Liver (tissue), 9 donors: ENCODE measurements around the gene AQP12A. TPM values are rescaled to one million over a fixed set of nuclear protein-coding genes. Genes with fewer than 3 reads are reported as not detected.

ENCODE experiments used
- DNase-seq: peaks from one replicate; pipeline ENCODE4 v3.0.0-alpha.2; 2017; ENCODE audit warnings: low spot score
- H3K27ac ChIP-seq, 2 donors: one replicate each; pipeline ENCODE4 v1.7.0; 2013; ENCODE audit warnings: inconsistent platforms in 2 of 2, low read length in 2 of 2, control low read depth in 1 of 2, low read depth in 1 of 2, mild to moderate bottlenecking in 1 of 2
- H3K27me3 ChIP-seq, 4 donors: one replicate each; pipeline versions ENCODE4 v1.6.1 to v1.7.0; 2013; ENCODE audit warnings: low read length in 3 of 4, inconsistent platforms in 1 of 4, mild to moderate bottlenecking in 1 of 4, moderate library complexity in 1 of 4; ENCODE audit not compliant: control insufficient read depth in 4 of 4, insufficient read depth in 4 of 4
- H3K36me3 ChIP-seq, 4 donors: one replicate each; pipeline versions ENCODE4 v1.6.1 to v1.7.0; 2013; ENCODE audit warnings: low read length in 3 of 4, mild to moderate bottlenecking in 3 of 4, low read depth in 1 of 4, moderate library complexity in 1 of 4; ENCODE audit not compliant: control insufficient read depth in 4 of 4, insufficient read depth in 3 of 4
- H3K4me1 ChIP-seq, 4 donors: one replicate each; pipeline versions ENCODE4 v1.6.1 to v1.7.0; 2013; ENCODE audit warnings: low read length in 3 of 4, mild to moderate bottlenecking in 3 of 4, moderate library complexity in 1 of 4; ENCODE audit not compliant: control insufficient read depth in 4 of 4, insufficient read depth in 4 of 4
- H3K4me3 ChIP-seq, 3 donors: one replicate each; pipeline versions ENCODE4 v1.6.1 to v1.7.0; 2013; ENCODE audit warnings: low read length in 3 of 3, control low read depth in 1 of 3, low read depth in 1 of 3, mild to moderate bottlenecking in 1 of 3
- H3K9ac ChIP-seq, 2 donors: one replicate each; pipeline ENCODE4 v1.7.0; 2013; ENCODE audit warnings: low read length in 2 of 2, mild to moderate bottlenecking in 2 of 2, moderate library complexity in 2 of 2, control low read depth in 1 of 2, low read depth in 1 of 2
- H3K9me3 ChIP-seq, 4 donors: one replicate each; pipeline versions ENCODE4 v1.6.1 to v1.7.0; 2013; ENCODE audit warnings: low read length in 3 of 4; ENCODE audit not compliant: control insufficient read depth in 4 of 4
- ATF3 ChIP-seq: IDR thresholded peaks from 2 replicates; pipeline ENCODE4 v1.6.1; 2016; ENCODE audit warnings: antibody characterized with exemption
- FOXA1 ChIP-seq: IDR thresholded peaks from 2 replicates; pipeline ENCODE4 v1.6.1; 2016; ENCODE audit warnings: antibody characterized with exemption
- GABPA ChIP-seq, 2 donors: IDR thresholded peaks in 1 of 2; conservative IDR thresholded peaks in 1 of 2; 2 replicates each; pipeline ENCODE4 v1.6.1; 2016; ENCODE audit warnings: antibody characterized with exemption in 2 of 2, mild to moderate bottlenecking in 1 of 2, moderate library complexity in 1 of 2
- HNF4A ChIP-seq, 2 donors: conservative IDR thresholded peaks; 2 replicates each; pipeline ENCODE4 v1.6.1; 2016; ENCODE audit warnings: antibody characterized with exemption in 2 of 2, mild to moderate bottlenecking in 2 of 2
- JUND ChIP-seq, 2 donors: IDR thresholded peaks; 2 replicates each; pipeline ENCODE4 v1.6.1; 2016; ENCODE audit warnings: antibody characterized with exemption in 2 of 2
- NR2F2 ChIP-seq: IDR thresholded peaks from 2 replicates; pipeline ENCODE4 v1.6.1; 2016; ENCODE audit warnings: antibody characterized with exemption
- RAD21 ChIP-seq, 2 donors: IDR thresholded peaks; 2 replicates each; pipeline ENCODE4 v1.6.1; 2016; ENCODE audit warnings: antibody characterized with exemption in 2 of 2, mild to moderate bottlenecking in 2 of 2
- RXRA ChIP-seq, 2 donors: IDR thresholded peaks; 2 replicates each; pipeline ENCODE4 v1.6.1; 2017 to 2018; ENCODE audit warnings: antibody characterized with exemption in 2 of 2, mild to moderate bottlenecking in 1 of 2
- SP1 ChIP-seq: IDR thresholded peaks from 2 replicates; pipeline ENCODE4 v1.6.1; 2018; ENCODE audit warnings: antibody characterized with exemption, mild to moderate bottlenecking
- TAF1 ChIP-seq: conservative IDR thresholded peaks from 2 replicates; pipeline ENCODE4 v1.6.1; 2016; ENCODE audit warnings: antibody characterized with exemption, mild to moderate bottlenecking
- WGBS: extraction: QIAGEN DNeasy Blood & Tissue Kit; methylation state at CpG from one replicate; pipeline ENCODE4 v1.1.7; 2013; 5-methylcytosine and 5-hydroxymethylcytosine counted together
- polyA plus RNA-seq, 2 donors: library from polyadenylated mRNA; stranded (reverse) in 1 of 2; unstranded in 1 of 2; fragments of 200-250 nt in 1 of 2; fragments of >200 nt in 1 of 2; fragmentation: Nextera tagmentation in 1 of 2; extraction: Ambion mirVana in 1 of 2; gene quantifications; one replicate each; pipeline versions ENCODE4 v1.2.1 to v1.2.3, GENCODE V29; 2013 to 2015
- total RNA-seq, 2 donors: library from RNA; depleted of rRNA; stranded (reverse); fragments of >200 nt; gene quantifications; one replicate each; pipeline ENCODE4 v1.2.3, GENCODE V29; 2014
- TF ChIP-seq, protein P1 (sequence below): IDR thresholded peaks from 2 replicates; pipeline ENCODE4 v1.6.1; 2016; ENCODE audit warnings: antibody characterized with exemption
- TF ChIP-seq, protein P2 (sequence below): IDR thresholded peaks from 2 replicates; pipeline ENCODE4 v1.6.1; 2016; ENCODE audit warnings: antibody characterized with exemption, mild to moderate bottlenecking
- TF ChIP-seq, protein P3 (sequence below): fragments of 150-350 bp; IDR thresholded peaks from 2 replicates; pipeline ENCODE4 v1.5.1; 2017; ENCODE audit warnings: improper control_type of control experiment, low read depth, low read length; ENCODE audit not compliant: missing input control
- donor health status: healthy.
- donor health status: healthy.
- donor health status: healthy.
- donor health status: healthy.
- donor health status: healthy.

Gene AQP12A
- total and polyA plus RNA-seq, 4 donors: not detected

DNA sequence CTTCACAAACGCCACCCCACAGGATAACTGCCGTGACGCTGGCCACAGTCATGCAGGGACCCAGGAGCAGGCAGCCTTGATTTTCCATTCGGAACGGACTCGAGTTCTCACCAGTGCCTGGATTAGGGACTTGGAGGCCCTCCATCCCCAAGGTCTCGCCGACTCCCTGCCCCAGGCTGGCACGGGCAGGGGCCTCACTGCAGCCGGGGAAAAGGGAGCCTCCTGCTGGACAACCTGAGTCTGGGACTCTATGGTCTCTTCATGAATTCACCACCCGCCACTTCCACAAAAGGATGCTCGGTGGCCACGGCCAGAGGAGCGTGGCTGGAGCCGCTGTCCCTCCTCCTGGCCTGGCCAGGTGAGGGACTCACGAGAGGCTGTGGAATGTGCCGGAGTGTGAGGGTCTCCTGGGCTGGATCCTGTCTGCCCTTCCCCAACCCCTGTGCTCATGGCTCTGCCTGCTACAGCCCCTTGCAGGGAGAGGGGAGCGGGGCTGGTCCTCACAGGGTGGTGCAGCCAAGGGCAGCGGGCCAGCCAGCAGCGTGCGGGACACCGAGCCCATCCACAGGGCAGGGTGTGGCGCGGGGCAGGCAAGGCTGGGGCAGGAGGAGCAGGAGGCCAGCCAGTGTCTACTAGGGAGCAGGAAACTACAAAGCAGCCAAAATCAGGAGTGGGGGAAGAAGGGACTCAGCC is 42.3 kb downstream of the AQP12A start:
- Histone ChIP-seq H3K36me3 (no peaks in the 10 kb centered on the region), H3K4me1 (no peaks in the 10 kb centered on the region), H3K9me3 (no peaks in the 10 kb centered on the region), H3K27me3 (no peaks in the 10 kb centered on the region), H3K27ac (no peak overlapping the region), H3K9ac (no peak overlapping the region), H3K4me3 (no peak overlapping the region)
- no peak for DNase-seq
- 83% methylated on average over 24 of the region's 24 CpGs for WGBS
- TF ChIP-seq, protein P1, sequence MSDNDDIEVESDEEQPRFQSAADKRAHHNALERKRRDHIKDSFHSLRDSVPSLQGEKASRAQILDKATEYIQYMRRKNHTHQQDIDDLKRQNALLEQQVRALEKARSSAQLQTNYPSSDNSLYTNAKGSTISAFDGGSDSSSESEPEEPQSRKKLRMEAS: no peak
- no peak for TF ChIP-seq RAD21 (IDR thresholded peaks at IDR 0.05)

DNA sequence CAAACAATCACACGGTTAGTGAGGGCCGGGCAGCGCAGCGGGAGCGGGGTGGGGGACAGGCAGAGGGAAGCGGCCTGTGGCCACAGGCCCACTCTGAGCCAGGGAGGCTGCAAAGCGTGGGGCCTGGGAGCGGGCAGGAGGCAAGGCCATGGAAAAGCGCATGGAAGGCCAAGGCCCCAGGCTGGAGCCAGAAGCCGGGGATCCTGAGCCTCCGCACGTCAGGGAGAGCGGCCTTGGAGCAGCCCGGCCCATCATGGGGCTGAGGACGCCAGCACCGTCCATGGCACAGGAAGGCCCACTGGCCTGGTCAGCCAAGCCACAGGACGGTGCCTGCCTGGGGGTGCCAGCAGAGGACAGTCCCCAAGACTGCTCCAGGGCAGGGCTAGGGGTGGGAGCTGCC is 43.1 kb downstream of the AQP12A start:
- H3K27ac ChIP-seq: no peak overlapping the region
- no peaks in the 10 kb centered on the region for H3K27me3 ChIP-seq
- TF ChIP-seq GABPA (IDR thresholded peaks at IDR 0.05 in 1 of 2, conservative IDR thresholded peaks at IDR 0.05 in 1 of 2): no peak
- TF ChIP-seq, protein P2, sequence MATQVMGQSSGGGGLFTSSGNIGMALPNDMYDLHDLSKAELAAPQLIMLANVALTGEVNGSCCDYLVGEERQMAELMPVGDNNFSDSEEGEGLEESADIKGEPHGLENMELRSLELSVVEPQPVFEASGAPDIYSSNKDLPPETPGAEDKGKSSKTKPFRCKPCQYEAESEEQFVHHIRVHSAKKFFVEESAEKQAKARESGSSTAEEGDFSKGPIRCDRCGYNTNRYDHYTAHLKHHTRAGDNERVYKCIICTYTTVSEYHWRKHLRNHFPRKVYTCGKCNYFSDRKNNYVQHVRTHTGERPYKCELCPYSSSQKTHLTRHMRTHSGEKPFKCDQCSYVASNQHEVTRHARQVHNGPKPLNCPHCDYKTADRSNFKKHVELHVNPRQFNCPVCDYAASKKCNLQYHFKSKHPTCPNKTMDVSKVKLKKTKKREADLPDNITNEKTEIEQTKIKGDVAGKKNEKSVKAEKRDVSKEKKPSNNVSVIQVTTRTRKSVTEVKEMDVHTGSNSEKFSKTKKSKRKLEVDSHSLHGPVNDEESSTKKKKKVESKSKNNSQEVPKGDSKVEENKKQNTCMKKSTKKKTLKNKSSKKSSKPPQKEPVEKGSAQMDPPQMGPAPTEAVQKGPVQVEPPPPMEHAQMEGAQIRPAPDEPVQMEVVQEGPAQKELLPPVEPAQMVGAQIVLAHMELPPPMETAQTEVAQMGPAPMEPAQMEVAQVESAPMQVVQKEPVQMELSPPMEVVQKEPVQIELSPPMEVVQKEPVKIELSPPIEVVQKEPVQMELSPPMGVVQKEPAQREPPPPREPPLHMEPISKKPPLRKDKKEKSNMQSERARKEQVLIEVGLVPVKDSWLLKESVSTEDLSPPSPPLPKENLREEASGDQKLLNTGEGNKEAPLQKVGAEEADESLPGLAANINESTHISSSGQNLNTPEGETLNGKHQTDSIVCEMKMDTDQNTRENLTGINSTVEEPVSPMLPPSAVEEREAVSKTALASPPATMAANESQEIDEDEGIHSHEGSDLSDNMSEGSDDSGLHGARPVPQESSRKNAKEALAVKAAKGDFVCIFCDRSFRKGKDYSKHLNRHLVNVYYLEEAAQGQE: no peak
- TF ChIP-seq, protein P3, sequence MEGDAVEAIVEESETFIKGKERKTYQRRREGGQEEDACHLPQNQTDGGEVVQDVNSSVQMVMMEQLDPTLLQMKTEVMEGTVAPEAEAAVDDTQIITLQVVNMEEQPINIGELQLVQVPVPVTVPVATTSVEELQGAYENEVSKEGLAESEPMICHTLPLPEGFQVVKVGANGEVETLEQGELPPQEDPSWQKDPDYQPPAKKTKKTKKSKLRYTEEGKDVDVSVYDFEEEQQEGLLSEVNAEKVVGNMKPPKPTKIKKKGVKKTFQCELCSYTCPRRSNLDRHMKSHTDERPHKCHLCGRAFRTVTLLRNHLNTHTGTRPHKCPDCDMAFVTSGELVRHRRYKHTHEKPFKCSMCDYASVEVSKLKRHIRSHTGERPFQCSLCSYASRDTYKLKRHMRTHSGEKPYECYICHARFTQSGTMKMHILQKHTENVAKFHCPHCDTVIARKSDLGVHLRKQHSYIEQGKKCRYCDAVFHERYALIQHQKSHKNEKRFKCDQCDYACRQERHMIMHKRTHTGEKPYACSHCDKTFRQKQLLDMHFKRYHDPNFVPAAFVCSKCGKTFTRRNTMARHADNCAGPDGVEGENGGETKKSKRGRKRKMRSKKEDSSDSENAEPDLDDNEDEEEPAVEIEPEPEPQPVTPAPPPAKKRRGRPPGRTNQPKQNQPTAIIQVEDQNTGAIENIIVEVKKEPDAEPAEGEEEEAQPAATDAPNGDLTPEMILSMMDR: no peak
- no peak for TF ChIP-seq TAF1
- TF ChIP-seq, protein P1: no peak
- TF ChIP-seq RAD21 (IDR thresholded peaks at IDR 0.05): no peak
- no peak for TF ChIP-seq JUND (IDR thresholded peaks at IDR 0.05)
- no peak for TF ChIP-seq RXRA (IDR thresholded peaks at IDR 0.05)
- TF ChIP-seq NR2F2: no peak
- no peak for TF ChIP-seq SP1
- TF ChIP-seq FOXA1: no peak
- no peak for TF ChIP-seq ATF3
- TF ChIP-seq HNF4A (conservative IDR thresholded peaks at IDR 0.05): no peak
- H3K36me3 ChIP-seq: no peaks in the 10 kb centered on the region
- H3K9me3 ChIP-seq: no peaks in the 10 kb centered on the region
- DNase-seq: no peak
- H3K4me3 ChIP-seq: no peak overlapping the region
- no peaks in the 10 kb centered on the region for H3K4me1 ChIP-seq
- no peak overlapping the region for H3K9ac ChIP-seq
- 96% methylated on average over 17 of the region's 17 CpGs for WGBS
